IMR-90 (cell line): ENCODE data around the gene CC2D1A. TPM values are rescaled to one million over a fixed set of nuclear protein-coding genes. Genes with fewer than 3 reads are reported as not detected.

Experiments used
- ATAC-seq: fragments of 200-7000 bp; cut with Tn5 transposase; 2 replicates; pipeline ENCODE4 v1.9.1; 2020; ENCODE audit warnings: low read depth, mild to moderate bottlenecking, moderate library complexity
- BruUV-seq: library from RNA; stranded (reverse); fragments of 400-500 nt; replicated peaks from 2 replicates; lab custom pipeline; 2021; lab: Mats Ljungman, UMichigan
- CTCF ChIA-PET: fragments of 300-600 bp; formaldehyde crosslinking; extraction: SDS; loops from one replicate; lab custom pipeline; 2021; ENCODE audit warnings: antibody characterized with exemption; lab: Yijun Ruan, JAX
- POLR2A ChIA-PET: fragments of 300-600 bp; sonication (Branson Sonifier 250); formaldehyde crosslinking; loops from one replicate; lab custom pipeline; 2022; ENCODE audit warnings: antibody characterized with exemption; ENCODE audit not compliant: unreplicated experiment; lab: Charles Lee
- DNase-seq: peaks from one replicate; pipeline ENCODE4 v3.0.0; 2013
- H2AFZ ChIP-seq: replicated peaks from 2 replicates; pipeline ENCODE3; 2013; ENCODE audit warnings: low read length, mild to moderate bottlenecking; ENCODE audit not compliant: poor library complexity
- H2AK5ac ChIP-seq: 2 replicates; pipeline ENCODE4 v1.6.1; 2013; ENCODE audit warnings: low read depth, low read length, inconsistent platforms
- H2AK9ac ChIP-seq: replicated peaks from 2 replicates; pipeline ENCODE3; 2013; ENCODE audit warnings: mild to moderate bottlenecking, low read depth, low read length, moderate library complexity; ENCODE audit not compliant: poor library complexity
- H2BK120ac ChIP-seq: 2 replicates; pipeline ENCODE4 v1.6.1; 2013; ENCODE audit warnings: low read depth, low read length, inconsistent platforms
- H2BK15ac ChIP-seq: 3 replicates; pipeline ENCODE4 v1.6.1; 2013; ENCODE audit warnings: low read depth, low read length, inconsistent platforms
- H2BK20ac ChIP-seq: 2 replicates; pipeline ENCODE4 v1.6.1; 2013; ENCODE audit warnings: low read depth, mild to moderate bottlenecking, inconsistent platforms, low read length, moderate library complexity
- H2BK5ac ChIP-seq: 2 replicates; pipeline ENCODE4 v1.6.1; 2013; ENCODE audit warnings: mild to moderate bottlenecking, low read depth, low read length, inconsistent platforms; ENCODE audit not compliant: poor library complexity, severe bottlenecking
- H3K14ac ChIP-seq: replicated peaks from 2 replicates; pipeline ENCODE4 v1.6.1; 2013; ENCODE audit warnings: low read depth, low read length, inconsistent platforms
- H3K18ac ChIP-seq: 2 replicates; pipeline ENCODE4 v1.6.1; 2013; ENCODE audit warnings: low read depth, low read length, control low read depth
- H3K23ac ChIP-seq: 2 replicates; pipeline ENCODE4 v1.6.1; 2013; ENCODE audit warnings: low read depth, low read length, inconsistent platforms
- H3K27ac ChIP-seq: 2 replicates; pipeline ENCODE4 v1.5.1; 2013; ENCODE audit warnings: mild to moderate bottlenecking, control low read depth, low read length; ENCODE audit not compliant: insufficient read depth
- H3K27me3 ChIP-seq: 2 replicates; pipeline ENCODE4 v1.6.1; 2013; ENCODE audit warnings: low read length; ENCODE audit not compliant: control insufficient read depth, insufficient read depth
- H3K36me3 ChIP-seq: 2 replicates; pipeline ENCODE4 v1.6.1; 2013; ENCODE audit warnings: low read length, mixed read lengths; ENCODE audit not compliant: control insufficient read depth, insufficient read depth
- H3K4ac ChIP-seq: 2 replicates; pipeline ENCODE4 v1.6.1; 2013; ENCODE audit warnings: low read depth, low read length, inconsistent platforms
- H3K4me1 ChIP-seq: 2 replicates; pipeline ENCODE4 v1.6.1; 2013; ENCODE audit warnings: low read length, mixed read lengths; ENCODE audit not compliant: control insufficient read depth, insufficient read depth
- H3K4me2 ChIP-seq: 2 replicates; pipeline ENCODE4 v1.6.1; 2013; ENCODE audit warnings: low read depth, mild to moderate bottlenecking, control low read depth, low read length, moderate library complexity
- H3K4me3 ChIP-seq: 2 replicates; pipeline ENCODE4 v1.5.1; 2013; ENCODE audit warnings: low read depth, mild to moderate bottlenecking, control low read depth, low read length, moderate library complexity; ENCODE audit not compliant: insufficient read depth
- H3K56ac ChIP-seq: 2 replicates; pipeline ENCODE4 v1.6.1; 2013; ENCODE audit warnings: low read length, inconsistent platforms; ENCODE audit not compliant: insufficient read depth; ENCODE audit errors: extremely low read depth
- H3K79me1 ChIP-seq, 2 experiments: 2 replicates each; pipeline ENCODE4 v1.6.1; 2013; ENCODE audit warnings: low read length in 2 of 2, inconsistent platforms in 1 of 2, low read depth in 1 of 2
- H3K9ac ChIP-seq: 2 replicates; pipeline ENCODE4 v1.6.1; 2013; ENCODE audit warnings: low read depth, low read length, control low read depth
- H3K9me1 ChIP-seq: 2 replicates; pipeline ENCODE4 v1.6.1; 2013; ENCODE audit warnings: low read length, inconsistent platforms; ENCODE audit not compliant: insufficient read depth
- H3K9me3 ChIP-seq: 2 replicates; pipeline ENCODE4 v1.6.1; 2013; ENCODE audit warnings: low read length; ENCODE audit not compliant: control insufficient read depth, insufficient read depth
- H4K20me1 ChIP-seq: 2 replicates; pipeline ENCODE4 v1.6.1; 2013; ENCODE audit warnings: low read length, inconsistent platforms; ENCODE audit not compliant: insufficient read depth
- H4K5ac ChIP-seq: 2 replicates; pipeline ENCODE4 v1.6.1; 2013; ENCODE audit warnings: mild to moderate bottlenecking, low read depth, low read length, control low read depth
- H4K8ac ChIP-seq, 2 experiments: 2 replicates each; pipeline ENCODE4 v1.6.1; 2013; ENCODE audit warnings: low read depth in 2 of 2, low read length in 2 of 2, control low read depth in 1 of 2, inconsistent platforms in 1 of 2
- H4K91ac ChIP-seq: 2 replicates; pipeline ENCODE4 v1.6.1; 2013; ENCODE audit warnings: low read depth, low read length, inconsistent platforms; ENCODE audit not compliant: insufficient read depth
- BHLHE40 ChIP-seq: fragments of 150-350 bp; IDR thresholded peaks from 2 replicates; pipeline ENCODE4 v1.6.1; 2016; ENCODE audit warnings: mild to moderate bottlenecking, low read depth, low read length
- CEBPB ChIP-seq: IDR thresholded peaks from 2 replicates; pipeline ENCODE4 v1.6.1; 2012; ENCODE audit warnings: low read depth, low read length, improper control_type of control experiment
- CHD1 ChIP-seq: IDR thresholded peaks from 2 replicates; pipeline ENCODE4 v1.6.1; 2012; ENCODE audit warnings: low read depth, low read length, improper control_type of control experiment
- FOS ChIP-seq: fragments of 150-350 bp; IDR thresholded peaks from 2 replicates; pipeline ENCODE4 v1.6.1; 2016; ENCODE audit warnings: low read depth, low read length
- MAFK ChIP-seq: IDR thresholded peaks from 2 replicates; pipeline ENCODE4 v1.6.1; 2012; ENCODE audit warnings: low read depth, low read length, improper control_type of control experiment
- MAZ ChIP-seq: IDR thresholded peaks from 2 replicates; pipeline ENCODE4 v1.6.1; 2012; ENCODE audit warnings: low read depth, mild to moderate bottlenecking, low read length, improper control_type of control experiment, moderate library complexity, borderline replicate concordance
- MXI1 ChIP-seq: IDR thresholded peaks from 2 replicates; pipeline ENCODE4 v1.6.1; 2012; ENCODE audit warnings: low read depth, mild to moderate bottlenecking, low read length, moderate library complexity, borderline replicate concordance
- NFE2L2 ChIP-seq: fragments of 150-350 bp; IDR thresholded peaks from 2 replicates; pipeline ENCODE4 v1.6.1; 2016; ENCODE audit warnings: low read depth, mild to moderate bottlenecking, low read length
- POLR2A ChIP-seq: IDR thresholded peaks from 2 replicates; pipeline ENCODE4 v1.6.1; 2012; ENCODE audit warnings: mild to moderate bottlenecking, low read depth, low read length
- RCOR1 ChIP-seq: IDR thresholded peaks from 2 replicates; pipeline ENCODE4 v1.6.1; 2012; ENCODE audit warnings: mild to moderate bottlenecking, low read length, improper control_type of control experiment; ENCODE audit not compliant: insufficient replicate concordance
- RFX5 ChIP-seq: IDR thresholded peaks from 2 replicates; pipeline ENCODE4 v1.8.0; 2012; ENCODE audit warnings: low read depth, mild to moderate bottlenecking, low read length, moderate library complexity
- SMC3 ChIP-seq: fragments of 150-350 bp; IDR thresholded peaks from 2 replicates; pipeline ENCODE4 v1.6.1; 2016; ENCODE audit warnings: low read depth, mild to moderate bottlenecking, antibody characterized with exemption, low read length, moderate library complexity
- WGBS, 2 experiments: methylation state at CpG; one replicate each; pipeline versions ENCODE4 v1.1.5 to v1.1.7; 2013; ENCODE audit warnings: missing lambda C conversion rate in 2 of 2; ENCODE audit not compliant: insufficient read length in 1 of 2; ENCODE audit errors: extremely low coverage in 2 of 2; 5-methylcytosine and 5-hydroxymethylcytosine counted together
- dilution Hi-C: fragments of 300-500 bp; cut with HindIII; formaldehyde crosslinking; loops from one replicate; pipeline ENCODE4 v1.14.3; 2018; ENCODE audit warnings: low sequenced_read_pairs; ENCODE audit not compliant: unreplicated experiment
- in situ Hi-C: fragments of 300-500 bp; cut with MboI; formaldehyde crosslinking; loops from 3 replicates; pipeline ENCODE4 v1.14.3; 2019; ENCODE audit warnings: low sequenced_read_pairs, inconsistent platforms, mixed read lengths
- intact Hi-C: fragments of 100-400 bp; cut with micrococcal nuclease; formaldehyde crosslinking; loops from 2 replicates; pipeline ENCODE4 v1.10.0; 2022
- polyA plus RNA-seq, 3 experiments: library from polyadenylated mRNA; depleted of rRNA; stranded (reverse); fragments of >200 nt; gene quantifications; 2 replicates each; pipeline ENCODE4 v1.2.3, GENCODE V29; 2012; ENCODE audit warnings: low replicate concordance in 1 of 3
- total RNA-seq: library from RNA; depleted of rRNA; stranded (reverse); fragments of >200 nt; gene quantifications from 2 replicates; pipeline ENCODE4 v1.2.3, GENCODE V29; 2012
- TF ChIP-seq, protein P1 (sequence below): fragments of 150-350 bp; IDR thresholded peaks from 2 replicates; pipeline ENCODE4 v1.6.1; 2016; ENCODE audit warnings: low read depth, mild to moderate bottlenecking, low read length, moderate library complexity, borderline replicate concordance
- TF ChIP-seq, protein P2 (sequence below): conservative IDR thresholded peaks from 2 replicates; pipeline ENCODE4 v1.5.1; 2012; ENCODE audit warnings: mild to moderate bottlenecking, low read depth, low read length, improper control_type of control experiment
- TF ChIP-seq, protein P3 (sequence below): fragments of 150-350 bp; IDR thresholded peaks from 2 replicates; pipeline ENCODE4 v1.6.1; 2017; ENCODE audit warnings: mild to moderate bottlenecking, antibody characterized with exemption, low read length, low read depth

The CC2D1A gene
- total and polyA plus RNA-seq, 2 of the 4 experiments (the other 2 are of a cell fraction), result 4.1 to 14.7 TPM

DNA sequence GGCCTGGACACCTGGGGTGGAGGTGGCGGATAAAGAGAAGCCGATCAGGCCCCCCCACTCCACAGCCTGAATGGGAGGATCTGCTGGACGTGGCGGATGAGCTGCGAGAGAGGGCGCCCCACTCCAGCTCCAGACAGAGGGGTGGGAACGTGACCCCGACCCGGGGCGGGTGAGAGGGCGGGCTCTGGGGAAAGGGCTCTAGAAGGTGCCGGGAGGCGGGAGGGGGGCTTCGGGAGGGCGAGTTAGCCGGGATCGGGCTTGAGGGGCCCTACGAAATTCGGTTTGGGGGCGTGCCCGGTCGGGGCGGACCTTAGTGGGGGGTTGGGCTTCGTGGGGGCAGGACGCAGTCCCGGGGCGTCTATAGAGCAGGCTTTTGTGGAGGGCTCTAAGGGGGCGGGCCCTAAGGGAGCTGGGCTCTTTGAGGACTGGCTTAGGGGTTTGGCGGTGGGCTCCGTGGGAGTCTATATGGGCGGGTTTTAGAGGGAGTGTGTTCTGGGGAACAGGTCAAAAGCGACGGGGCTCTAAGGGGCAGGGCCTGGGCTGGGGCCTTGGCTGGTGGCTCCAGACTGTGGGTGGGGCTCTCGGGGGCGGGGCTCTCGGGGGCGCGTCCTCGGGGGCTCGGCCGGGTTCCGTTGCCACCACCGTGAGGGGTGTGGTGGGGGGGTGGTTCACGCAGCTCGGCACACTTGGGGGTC is 33.2 kb upstream of the CC2D1A start:
- peak overlapping the region; percentile 86 for H2AFZ ChIP-seq
- TF ChIP-seq MAFK (no peak), CHD1 (no peak), NFE2L2 (no peak), RCOR1 (no peak), CEBPB (no peak), MAZ (no peak), FOS (no peak), RFX5 (no peak), BHLHE40 (no peak), MXI1 (no peak), SMC3 (no peak), POLR2A (no peak)
- TF ChIP-seq, protein P1, sequence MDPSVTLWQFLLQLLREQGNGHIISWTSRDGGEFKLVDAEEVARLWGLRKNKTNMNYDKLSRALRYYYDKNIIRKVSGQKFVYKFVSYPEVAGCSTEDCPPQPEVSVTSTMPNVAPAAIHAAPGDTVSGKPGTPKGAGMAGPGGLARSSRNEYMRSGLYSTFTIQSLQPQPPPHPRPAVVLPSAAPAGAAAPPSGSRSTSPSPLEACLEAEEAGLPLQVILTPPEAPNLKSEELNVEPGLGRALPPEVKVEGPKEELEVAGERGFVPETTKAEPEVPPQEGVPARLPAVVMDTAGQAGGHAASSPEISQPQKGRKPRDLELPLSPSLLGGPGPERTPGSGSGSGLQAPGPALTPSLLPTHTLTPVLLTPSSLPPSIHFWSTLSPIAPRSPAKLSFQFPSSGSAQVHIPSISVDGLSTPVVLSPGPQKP, result no peak
- TF ChIP-seq, protein P2, sequence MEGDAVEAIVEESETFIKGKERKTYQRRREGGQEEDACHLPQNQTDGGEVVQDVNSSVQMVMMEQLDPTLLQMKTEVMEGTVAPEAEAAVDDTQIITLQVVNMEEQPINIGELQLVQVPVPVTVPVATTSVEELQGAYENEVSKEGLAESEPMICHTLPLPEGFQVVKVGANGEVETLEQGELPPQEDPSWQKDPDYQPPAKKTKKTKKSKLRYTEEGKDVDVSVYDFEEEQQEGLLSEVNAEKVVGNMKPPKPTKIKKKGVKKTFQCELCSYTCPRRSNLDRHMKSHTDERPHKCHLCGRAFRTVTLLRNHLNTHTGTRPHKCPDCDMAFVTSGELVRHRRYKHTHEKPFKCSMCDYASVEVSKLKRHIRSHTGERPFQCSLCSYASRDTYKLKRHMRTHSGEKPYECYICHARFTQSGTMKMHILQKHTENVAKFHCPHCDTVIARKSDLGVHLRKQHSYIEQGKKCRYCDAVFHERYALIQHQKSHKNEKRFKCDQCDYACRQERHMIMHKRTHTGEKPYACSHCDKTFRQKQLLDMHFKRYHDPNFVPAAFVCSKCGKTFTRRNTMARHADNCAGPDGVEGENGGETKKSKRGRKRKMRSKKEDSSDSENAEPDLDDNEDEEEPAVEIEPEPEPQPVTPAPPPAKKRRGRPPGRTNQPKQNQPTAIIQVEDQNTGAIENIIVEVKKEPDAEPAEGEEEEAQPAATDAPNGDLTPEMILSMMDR, result no peak
- TF ChIP-seq, protein P3, sequence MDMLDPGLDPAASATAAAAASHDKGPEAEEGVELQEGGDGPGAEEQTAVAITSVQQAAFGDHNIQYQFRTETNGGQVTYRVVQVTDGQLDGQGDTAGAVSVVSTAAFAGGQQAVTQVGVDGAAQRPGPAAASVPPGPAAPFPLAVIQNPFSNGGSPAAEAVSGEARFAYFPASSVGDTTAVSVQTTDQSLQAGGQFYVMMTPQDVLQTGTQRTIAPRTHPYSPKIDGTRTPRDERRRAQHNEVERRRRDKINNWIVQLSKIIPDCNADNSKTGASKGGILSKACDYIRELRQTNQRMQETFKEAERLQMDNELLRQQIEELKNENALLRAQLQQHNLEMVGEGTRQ, result no peak

More for the DNA sequence above, 33.2 kb upstream of the CC2D1A start:
- H4K8ac ChIP-seq, result no peak overlapping the region; a peak in 1 of 4 replicates
- H3K79me1 ChIP-seq, result 0 out of 4 replicates have a peak, but pooled peaks cover 0 to 11% of the 10 kb centered on the region in 2 experiments
- no peak overlapping the region for H3K27ac ChIP-seq
- no peak overlapping the region; the same call in 1 of the 2 replicates for H3K4me2 ChIP-seq
- DNase-seq (no peak), ATAC-seq (peak; percentile 44)
- BruUV-seq, result no TSS peak
- H3K4me3 ChIP-seq, result no peak overlapping the region
- 0 out of 2 replicates have a peak, but pooled peaks cover 6% of the 10 kb centered on the region for H3K9me1 ChIP-seq
- H3K36me3 ChIP-seq, result no peaks in the 10 kb centered on the region
- H3K4ac ChIP-seq, result no peak overlapping the region
- intact Hi-C loops, result no loop called here
- H4K20me1 ChIP-seq, result no peaks in the 10 kb centered on the region
- H2AK5ac ChIP-seq, result no peak overlapping the region
- H3K14ac ChIP-seq, result no peak overlapping the region
- dilution Hi-C loops, result no loop called here
- no peak overlapping the region for H2BK20ac ChIP-seq
- no peak overlapping the region for H4K5ac ChIP-seq
- 44% methylated on average over 5 of the region's 45 CpGs; no CpG with 5 or more reads in 1 of the 2 experiments for WGBS, 2 experiments
- no peaks in the 10 kb centered on the region for H3K9me3 ChIP-seq
- H2BK5ac ChIP-seq, result no peak overlapping the region
- H3K18ac ChIP-seq, result no peak overlapping the region; the same call in 1 of the 2 replicates
- ChIA-PET CTCF (no interaction called here), POLR2A (no interaction called here)
- H3K56ac ChIP-seq, result no peak overlapping the region
- H3K4me1 ChIP-seq, result no peaks in the 10 kb centered on the region; the same call in 1 of the 2 replicates
- no peak overlapping the region for H2BK120ac ChIP-seq
- H3K9ac ChIP-seq, result no peak overlapping the region
- H3K23ac ChIP-seq, result no peak overlapping the region
- H2BK15ac ChIP-seq, result no peak overlapping the region
- H4K91ac ChIP-seq, result no peak overlapping the region
- H3K27me3 ChIP-seq, result no peaks in the 10 kb centered on the region
- in situ Hi-C loops, result loop anchor here (25.0 kb wide), 1 partner anchor 586 kb away; no protein-coding TSS in a partner anchor
- peak overlapping the region; percentile 55 for H2AK9ac ChIP-seq
